Measurements from ENCODE around the gene TLR10. TPM values are rescaled to one million over a fixed set of nuclear protein-coding genes. Genes with fewer than 3 reads are reported as not detected.

The TLR10 gene
- total and polyA plus RNA-seq, 2 experiments from 2014 or later, result 0.14 TPM; not detected in 1

- TF ChIP-seq, protein P1, sequence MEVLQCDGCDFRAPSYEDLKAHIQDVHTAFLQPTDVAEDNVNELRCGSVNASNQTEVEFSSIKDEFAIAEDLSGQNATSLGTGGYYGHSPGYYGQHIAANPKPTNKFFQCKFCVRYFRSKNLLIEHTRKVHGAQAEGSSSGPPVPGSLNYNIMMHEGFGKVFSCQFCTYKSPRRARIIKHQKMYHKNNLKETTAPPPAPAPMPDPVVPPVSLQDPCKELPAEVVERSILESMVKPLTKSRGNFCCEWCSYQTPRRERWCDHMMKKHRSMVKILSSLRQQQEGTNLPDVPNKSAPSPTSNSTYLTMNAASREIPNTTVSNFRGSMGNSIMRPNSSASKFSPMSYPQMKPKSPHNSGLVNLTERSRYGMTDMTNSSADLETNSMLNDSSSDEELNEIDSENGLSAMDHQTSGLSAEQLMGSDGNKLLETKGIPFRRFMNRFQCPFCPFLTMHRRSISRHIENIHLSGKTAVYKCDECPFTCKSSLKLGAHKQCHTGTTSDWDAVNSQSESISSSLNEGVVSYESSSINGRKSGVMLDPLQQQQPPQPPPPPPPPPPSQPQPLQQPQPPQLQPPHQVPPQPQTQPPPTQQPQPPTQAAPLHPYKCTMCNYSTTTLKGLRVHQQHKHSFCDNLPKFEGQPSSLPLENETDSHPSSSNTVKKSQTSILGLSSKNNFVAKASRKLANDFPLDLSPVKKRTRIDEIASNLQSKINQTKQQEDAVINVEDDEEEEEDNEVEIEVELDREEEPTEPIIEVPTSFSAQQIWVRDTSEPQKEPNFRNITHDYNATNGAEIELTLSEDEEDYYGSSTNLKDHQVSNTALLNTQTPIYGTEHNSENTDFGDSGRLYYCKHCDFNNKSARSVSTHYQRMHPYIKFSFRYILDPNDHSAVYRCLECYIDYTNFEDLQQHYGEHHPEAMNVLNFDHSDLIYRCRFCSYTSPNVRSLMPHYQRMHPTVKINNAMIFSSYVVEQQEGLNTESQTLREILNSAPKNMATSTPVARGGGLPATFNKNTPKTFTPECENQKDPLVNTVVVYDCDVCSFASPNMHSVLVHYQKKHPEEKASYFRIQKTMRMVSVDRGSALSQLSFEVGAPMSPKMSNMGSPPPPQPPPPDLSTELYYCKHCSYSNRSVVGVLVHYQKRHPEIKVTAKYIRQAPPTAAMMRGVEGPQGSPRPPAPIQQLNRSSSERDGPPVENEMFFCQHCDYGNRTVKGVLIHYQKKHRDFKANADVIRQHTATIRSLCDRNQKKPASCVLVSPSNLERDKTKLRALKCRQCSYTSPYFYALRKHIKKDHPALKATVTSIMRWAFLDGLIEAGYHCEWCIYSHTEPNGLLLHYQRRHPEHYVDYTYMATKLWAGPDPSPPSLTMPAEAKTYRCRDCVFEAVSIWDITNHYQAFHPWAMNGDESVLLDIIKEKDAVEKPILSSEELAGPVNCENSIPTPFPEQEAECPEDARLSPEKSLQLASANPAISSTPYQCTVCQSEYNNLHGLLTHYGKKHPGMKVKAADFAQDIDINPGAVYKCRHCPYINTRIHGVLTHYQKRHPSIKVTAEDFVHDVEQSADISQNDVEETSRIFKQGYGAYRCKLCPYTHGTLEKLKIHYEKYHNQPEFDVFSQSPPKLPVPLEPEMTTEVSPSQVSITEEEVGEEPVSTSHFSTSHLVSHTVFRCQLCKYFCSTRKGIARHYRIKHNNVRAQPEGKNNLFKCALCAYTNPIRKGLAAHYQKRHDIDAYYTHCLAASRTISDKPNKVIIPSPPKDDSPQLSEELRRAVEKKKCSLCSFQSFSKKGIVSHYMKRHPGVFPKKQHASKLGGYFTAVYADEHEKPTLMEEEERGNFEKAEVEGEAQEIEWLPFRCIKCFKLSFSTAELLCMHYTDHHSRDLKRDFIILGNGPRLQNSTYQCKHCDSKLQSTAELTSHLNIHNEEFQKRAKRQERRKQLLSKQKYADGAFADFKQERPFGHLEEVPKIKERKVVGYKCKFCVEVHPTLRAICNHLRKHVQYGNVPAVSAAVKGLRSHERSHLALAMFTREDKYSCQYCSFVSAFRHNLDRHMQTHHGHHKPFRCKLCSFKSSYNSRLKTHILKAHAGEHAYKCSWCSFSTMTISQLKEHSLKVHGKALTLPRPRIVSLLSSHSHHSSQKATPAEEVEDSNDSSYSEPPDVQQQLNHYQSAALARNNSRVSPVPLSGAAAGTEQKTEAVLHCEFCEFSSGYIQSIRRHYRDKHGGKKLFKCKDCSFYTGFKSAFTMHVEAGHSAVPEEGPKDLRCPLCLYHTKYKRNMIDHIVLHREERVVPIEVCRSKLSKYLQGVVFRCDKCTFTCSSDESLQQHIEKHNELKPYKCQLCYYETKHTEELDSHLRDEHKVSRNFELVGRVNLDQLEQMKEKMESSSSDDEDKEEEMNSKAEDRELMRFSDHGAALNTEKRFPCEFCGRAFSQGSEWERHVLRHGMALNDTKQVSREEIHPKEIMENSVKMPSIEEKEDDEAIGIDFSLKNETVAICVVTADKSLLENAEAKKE (CRISPR knock-in tag; IDR thresholded peaks at IDR 0.05), result no peak
- TF ChIP-seq EZH2phosphoT487 (IDR thresholded peaks at IDR 0.05; ENCODE audit: unreplicated experiment), result no peak
- no peak for TF ChIP-seq ZNF114 (CRISPR knock-in tag; IDR thresholded peaks at IDR 0.05)
- no peak for TF ChIP-seq ZNF331 (CRISPR knock-in tag; IDR thresholded peaks at IDR 0.05; ENCODE audit: low read depth)
- TF ChIP-seq, protein P2, sequence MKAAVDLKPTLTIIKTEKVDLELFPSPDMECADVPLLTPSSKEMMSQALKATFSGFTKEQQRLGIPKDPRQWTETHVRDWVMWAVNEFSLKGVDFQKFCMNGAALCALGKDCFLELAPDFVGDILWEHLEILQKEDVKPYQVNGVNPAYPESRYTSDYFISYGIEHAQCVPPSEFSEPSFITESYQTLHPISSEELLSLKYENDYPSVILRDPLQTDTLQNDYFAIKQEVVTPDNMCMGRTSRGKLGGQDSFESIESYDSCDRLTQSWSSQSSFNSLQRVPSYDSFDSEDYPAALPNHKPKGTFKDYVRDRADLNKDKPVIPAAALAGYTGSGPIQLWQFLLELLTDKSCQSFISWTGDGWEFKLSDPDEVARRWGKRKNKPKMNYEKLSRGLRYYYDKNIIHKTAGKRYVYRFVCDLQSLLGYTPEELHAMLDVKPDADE (IDR thresholded peaks at IDR 0.05), result no peak
- no peak for TF ChIP-seq JUNB (IDR thresholded peaks at IDR 0.05; ENCODE audit: unreplicated experiment)
- TF ChIP-seq EZH2 (IDR thresholded peaks at IDR 0.05; ENCODE audit: low read depth, unreplicated experiment), result no peak
- no peak for TF ChIP-seq CREB1 (CRISPR knock-in tag; IDR thresholded peaks at IDR 0.05; ENCODE audit: low read depth)
- TF ChIP-seq NANOG (IDR thresholded peaks at IDR 0.05; ENCODE audit: borderline replicate concordance), result no peak
Measured at GRCh38 chr4:38780833-38781484, 1.8 kb downstream of the TLR10 start (continued).
